Fibroblast of upper back skin (primary cell): ENCODE data around the gene IARS2.
A peak's percentile ranks its signal among the peaks of the same experiment; 100 is the strongest.
"Not testable (repeated sequence)": the region's sequence is repeated elsewhere in the genome, so short reads cannot be mapped to it uniquely, and the experiment has no call there.

Experiments used
- DNase-seq: peaks from one replicate; pipeline ENCODE4 v3.0.0-alpha.2; 2013

The IARS2 gene

GRCh38 chr1:220113136-220113695 lies 19.3 kb downstream of the IARS2 start:
- DNase-seq = peak; percentile 38

- DNase-seq = no peak
These were observed 25.1 kb downstream of the IARS2 start for GRCh38 chr1:220119043-220119512.

- DNase-seq = no peak
These were observed 28.0 kb downstream of the IARS2 start for GRCh38 chr1:220121791-220122530.

- DNase-seq = no peak
These were observed 29.1 kb downstream of the IARS2 start for GRCh38 chr1:220123066-220123465.

GRCh38 chr1:220123889-220124288 lies 30.0 kb downstream of the IARS2 start:
- peak; percentile 2 for DNase-seq

- peak; percentile 78 for DNase-seq
These were observed 30.6 kb downstream of the IARS2 start for GRCh38 chr1:220124542-220124941.

GRCh38 chr1:220127076-220127475 lies 33.1 kb downstream of the IARS2 start:
- DNase-seq = no peak

GRCh38 chr1:220129479-220130210 lies 35.7 kb downstream of the IARS2 start:
- DNase-seq = no peak

- no peak for DNase-seq
These were observed 41.8 kb downstream of the IARS2 start for GRCh38 chr1:220135755-220136154.

- no peak for DNase-seq
These were observed 43.3 kb downstream of the IARS2 start for GRCh38 chr1:220137019-220137786.

- no peak for DNase-seq
These were observed 46.0 kb downstream of the IARS2 start for GRCh38 chr1:220139966-220140365.

GRCh38 chr1:220144051-220144450 lies 50.1 kb downstream of the IARS2 start:
- no peak for DNase-seq

- DNase-seq = no peak
These were observed 55.8 kb downstream of the IARS2 start for GRCh38 chr1:220149742-220150141.

- DNase-seq = no peak
These were observed 57.5 kb downstream of the IARS2 start for GRCh38 chr1:220151454-220151853.

- DNase-seq = no peak
These were observed 59.2 kb downstream of the IARS2 start for GRCh38 chr1:220153147-220153546.

GRCh38 chr1:220156620-220157146 lies 62.8 kb downstream of the IARS2 start:
- no peak for DNase-seq

GRCh38 chr1:220157738-220158137 lies 63.8 kb downstream of the IARS2 start:
- DNase-seq = no peak

- not testable (repeated sequence) for DNase-seq
These were observed 64.6 kb downstream of the IARS2 start for GRCh38 chr1:220158530-220158929.

GRCh38 chr1:220159041-220159440 lies 65.1 kb downstream of the IARS2 start:
- no peak for DNase-seq

GRCh38 chr1:220160027-220160426 lies 66.1 kb downstream of the IARS2 start:
- no peak for DNase-seq

- DNase-seq = no peak
These were observed 70.2 kb downstream of the IARS2 start for GRCh38 chr1:220164116-220164515.

- no peak for DNase-seq
These were observed 70.6 kb downstream of the IARS2 start for GRCh38 chr1:220164517-220164916.

- DNase-seq = no peak
These were observed 72.9 kb downstream of the IARS2 start for GRCh38 chr1:220166853-220167252.
